HG03159 (cell line): Measurements from ENCODE around the gene CXXC5.
A peak's percentile ranks its signal among the peaks of the same experiment; 100 is the strongest.
"Not testable (repeated sequence)": the region's sequence is repeated elsewhere in the genome, so short reads cannot be mapped to it uniquely, and the experiment has no call there.

ENCODE experiments used
- ATAC-seq: cut with Tn5 transposase; IDR thresholded peaks from one replicate; pipeline ENCODE4 v1.9.1; 2021; ENCODE audit warnings: mild to moderate bottlenecking, moderate library complexity; ENCODE audit not compliant: unreplicated experiment

Gene CXXC5

DNA sequence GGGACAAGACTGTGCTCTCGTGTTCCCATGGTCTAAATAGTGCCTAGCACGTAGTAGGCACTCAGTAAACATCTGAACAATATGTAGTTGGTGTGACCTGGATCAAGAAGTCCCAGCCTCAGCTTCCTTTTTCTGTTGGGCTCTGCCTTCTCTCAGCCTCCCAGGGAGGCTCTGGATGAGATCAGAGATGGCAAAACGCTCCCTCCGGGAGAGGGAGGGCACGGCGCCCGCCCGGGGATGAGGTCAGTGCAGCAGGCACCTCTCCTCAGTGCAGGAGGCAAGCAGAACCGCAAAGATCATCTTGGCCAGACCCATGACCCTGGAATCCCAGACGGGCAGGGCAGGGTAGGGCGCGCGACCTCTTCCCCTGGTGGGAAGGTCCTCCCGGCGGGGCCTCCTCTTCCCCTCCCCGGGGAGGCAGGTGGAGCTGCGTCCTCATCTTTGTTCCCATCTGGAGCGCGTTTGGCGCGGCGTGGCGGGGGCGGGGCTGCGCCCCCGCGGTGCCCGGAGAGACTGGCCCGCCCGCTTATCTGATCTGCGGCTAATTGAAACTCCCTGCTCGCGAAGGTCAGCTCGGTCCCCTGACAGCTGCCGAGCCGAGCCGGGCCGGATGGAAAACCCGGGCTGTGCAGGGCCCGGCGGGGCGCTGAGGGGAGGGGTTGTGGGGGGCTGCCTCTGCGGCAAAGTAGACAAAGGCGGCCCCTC, 60.9 kb downstream of the CXXC5 start:
- no peak for ATAC-seq

DNA sequence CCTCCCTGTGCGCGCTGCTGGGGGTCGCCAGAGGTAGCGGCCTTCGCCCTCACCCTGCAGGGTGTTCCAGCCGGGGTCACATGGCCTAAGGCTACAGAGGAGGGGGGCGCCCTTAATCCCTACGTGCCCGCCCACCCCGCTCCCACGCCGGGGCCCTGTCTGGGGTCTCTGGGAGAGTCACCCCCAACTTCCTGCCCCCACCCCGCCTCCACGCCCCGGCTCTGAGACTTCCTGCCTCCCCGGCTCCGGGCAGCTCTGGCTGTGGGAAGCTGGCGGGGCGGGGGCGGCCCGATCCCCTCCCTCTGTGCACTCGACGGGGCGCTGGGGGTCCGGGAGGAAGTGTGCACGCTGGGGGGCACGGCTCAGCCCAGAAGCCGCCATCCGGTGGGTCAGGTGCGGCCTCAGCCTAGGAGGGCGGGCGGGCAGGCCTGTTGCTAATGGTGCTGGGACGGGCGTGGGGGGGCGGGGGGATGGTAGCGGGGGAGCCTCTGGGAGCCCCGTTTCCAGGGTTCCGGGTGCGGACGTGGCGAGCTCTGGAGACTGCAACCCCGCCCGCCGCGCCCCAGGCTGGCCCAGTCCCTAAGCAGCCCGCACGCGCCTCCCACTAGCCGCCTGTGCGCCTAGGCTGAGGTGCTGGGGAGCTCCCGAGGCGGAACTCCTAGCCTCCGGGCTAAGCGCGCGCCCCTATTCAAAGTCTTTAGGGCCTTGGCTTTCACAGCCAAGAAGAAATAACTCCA, 61.6 kb downstream of the CXXC5 start:
- no peak for ATAC-seq

DNA sequence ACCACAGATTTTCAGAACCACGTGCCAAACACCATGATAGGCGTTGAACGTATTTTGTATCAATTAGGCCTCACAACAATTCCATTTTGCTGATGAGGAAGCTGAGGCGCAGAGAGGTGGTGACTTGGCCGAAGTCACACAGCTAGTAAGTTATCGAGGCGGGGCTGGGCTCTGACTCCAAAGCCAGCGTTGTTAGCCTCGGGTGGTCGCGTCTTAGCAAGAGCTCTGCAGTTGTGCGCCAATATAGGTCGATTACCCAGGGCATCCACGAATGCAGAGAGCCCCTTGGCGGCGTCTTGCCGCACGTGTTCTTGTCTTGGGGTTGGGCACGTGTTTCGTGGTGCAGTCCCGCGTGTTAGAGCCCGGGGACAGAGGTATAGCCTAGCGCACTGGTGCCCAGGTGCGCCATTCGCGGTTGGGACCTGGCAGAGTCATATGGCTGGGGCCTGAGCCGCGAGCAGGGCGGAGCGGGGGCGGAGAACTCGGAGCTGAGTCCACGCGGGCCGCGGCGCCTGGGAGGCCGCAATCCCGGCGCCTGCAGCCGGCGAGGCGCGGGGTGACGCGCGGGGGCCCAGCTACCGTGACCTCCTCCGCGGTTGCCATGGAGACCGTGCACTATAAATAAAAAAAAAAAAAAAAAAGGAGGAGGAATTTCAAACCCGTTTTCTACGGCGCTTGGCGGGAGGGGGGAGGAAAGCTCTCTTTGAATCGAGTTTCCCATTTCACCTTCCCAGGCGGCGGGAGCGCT, 62.3 kb downstream of the CXXC5 start:
- ATAC-seq = peak; percentile 42

DNA sequence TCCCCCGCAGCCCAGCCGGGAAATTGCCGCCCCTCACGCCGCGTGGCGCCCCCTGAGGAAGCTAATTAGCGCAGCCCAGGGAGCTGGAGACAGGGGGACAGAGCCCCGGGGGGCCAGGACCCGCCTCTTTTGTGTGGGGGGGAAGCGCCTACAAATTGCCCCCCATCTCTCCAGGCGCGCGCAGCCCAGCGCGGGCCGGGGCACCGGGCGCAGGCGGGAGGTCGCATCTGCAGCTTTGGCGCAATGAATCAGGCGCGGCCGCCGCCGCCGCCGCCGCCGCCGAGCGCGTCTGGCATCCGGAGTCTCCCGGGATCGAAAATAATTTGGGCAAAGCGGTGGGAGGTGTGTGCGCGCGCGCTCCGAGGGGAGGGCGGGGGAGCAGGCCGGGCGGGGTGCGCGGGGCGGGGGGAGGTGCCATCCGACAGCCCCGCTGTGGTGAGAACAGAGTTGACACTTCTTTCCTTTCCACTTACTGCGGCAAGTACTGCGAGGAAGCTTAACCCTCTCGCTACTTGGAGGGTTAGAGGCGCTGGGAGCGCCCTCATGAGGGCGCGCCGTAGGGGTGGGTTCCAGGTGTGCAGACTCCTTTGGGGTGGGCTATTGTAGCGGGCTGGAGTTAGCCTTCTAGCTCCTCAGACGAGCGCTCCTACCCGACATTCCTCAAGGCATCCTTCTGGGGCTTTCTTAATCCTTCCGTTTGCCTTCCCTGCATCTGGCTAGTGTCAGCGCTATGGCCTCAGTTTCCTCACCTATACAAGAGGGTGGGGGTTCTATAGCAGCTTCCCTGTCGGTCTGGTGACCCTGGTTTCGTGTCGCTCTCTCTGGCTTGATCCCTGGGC, 63.1 kb downstream of the CXXC5 start:
- ATAC-seq = no peak

DNA sequence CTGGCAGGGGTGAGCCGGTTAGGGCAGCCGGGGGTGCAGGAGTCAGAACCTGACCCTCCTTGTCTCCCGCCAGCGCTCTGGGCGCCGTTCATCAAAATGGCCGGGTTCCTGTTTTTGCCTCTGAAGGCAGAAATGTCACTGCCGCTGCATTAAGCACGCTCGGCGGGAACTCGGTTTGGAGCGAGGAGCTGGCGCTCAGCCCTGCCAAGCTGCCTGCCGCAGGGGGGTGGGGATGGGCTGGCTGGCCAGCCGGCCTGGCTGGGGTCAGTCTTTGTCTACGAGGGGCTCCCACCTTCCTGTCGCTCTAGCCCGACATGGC, 63.7 kb downstream of the CXXC5 start:
- ATAC-seq = no peak

DNA sequence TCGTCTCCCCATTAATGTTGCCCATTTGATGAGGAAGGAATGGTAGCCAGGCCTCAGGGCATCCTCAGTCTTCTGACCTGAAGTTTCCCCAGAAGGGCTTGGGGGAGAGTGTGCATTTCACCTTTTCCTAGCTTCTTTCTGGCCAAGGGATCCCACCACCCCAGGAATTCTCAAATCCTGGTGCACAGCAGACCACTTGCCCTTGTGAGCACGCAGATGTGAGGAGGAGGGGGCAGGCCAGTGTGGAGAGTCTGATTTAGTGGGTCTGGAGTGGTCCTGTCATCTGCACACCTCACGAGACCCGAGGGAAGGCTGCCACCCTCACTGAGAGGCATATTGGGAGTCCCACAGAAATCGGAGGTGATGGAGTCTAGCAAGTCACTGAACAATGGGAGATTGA, 64.3 kb downstream of the CXXC5 start:
- ATAC-seq = no peak

DNA sequence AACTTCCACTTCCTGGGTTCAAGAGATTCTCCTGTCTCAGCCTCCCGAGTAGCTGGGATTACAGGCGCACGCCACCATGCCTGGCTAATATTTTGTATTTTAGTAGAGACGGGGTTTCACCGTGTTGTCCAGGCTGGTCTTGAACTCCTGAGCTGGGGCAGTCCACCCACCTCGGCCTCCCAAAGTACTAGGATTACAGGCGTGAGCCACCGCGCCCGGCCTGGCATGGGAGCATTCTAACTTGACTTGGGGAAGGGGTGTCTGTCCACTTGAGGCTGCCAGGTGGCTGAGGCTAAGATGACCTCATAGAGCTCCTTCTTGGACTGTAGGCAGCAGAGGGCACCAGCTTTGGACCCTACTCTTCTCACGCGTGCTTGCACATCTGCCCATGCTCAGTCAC, 65.7 kb downstream of the CXXC5 start:
- ATAC-seq = not testable (repeated sequence)

DNA sequence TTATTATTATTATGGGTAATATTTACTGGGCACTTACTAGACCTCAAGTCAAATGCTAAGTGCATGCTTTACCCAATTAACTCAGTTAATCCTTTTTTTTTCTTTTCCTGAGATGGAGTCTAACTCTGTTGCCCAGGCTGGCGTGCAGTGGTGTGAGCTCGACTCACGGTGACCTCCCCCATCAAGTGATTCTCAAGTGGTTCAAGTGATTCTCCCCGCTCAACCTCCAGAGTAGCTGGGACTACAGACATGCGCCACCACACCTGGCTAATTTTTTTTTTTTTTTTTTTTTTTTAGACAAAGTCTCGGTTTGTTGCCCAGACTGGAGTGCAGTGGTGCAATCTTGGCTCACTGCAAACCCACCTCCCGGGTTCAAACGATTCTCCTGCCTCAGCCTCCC, 69.1 kb downstream of the CXXC5 start:
- no peak for ATAC-seq

DNA sequence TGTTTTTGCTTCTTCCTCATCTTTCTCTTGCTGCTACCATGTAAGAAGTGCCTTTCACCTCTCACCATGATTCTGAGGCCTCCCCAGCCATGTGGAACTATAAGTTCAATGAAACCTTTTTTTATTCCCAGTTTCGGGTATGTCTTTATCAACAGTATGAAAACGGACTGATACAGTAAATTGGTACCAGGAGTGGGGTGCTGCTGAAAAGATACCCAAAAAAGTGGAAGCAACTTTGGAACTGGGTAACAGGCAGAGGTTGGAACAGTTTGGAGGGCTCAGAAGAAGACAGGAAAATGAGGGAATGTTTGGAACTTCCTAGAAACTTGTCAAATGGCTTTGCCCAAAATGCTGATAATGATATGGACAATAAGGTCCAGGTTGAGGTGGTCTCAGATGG, 70.3 kb downstream of the CXXC5 start:
- ATAC-seq = not testable (repeated sequence)

DNA sequence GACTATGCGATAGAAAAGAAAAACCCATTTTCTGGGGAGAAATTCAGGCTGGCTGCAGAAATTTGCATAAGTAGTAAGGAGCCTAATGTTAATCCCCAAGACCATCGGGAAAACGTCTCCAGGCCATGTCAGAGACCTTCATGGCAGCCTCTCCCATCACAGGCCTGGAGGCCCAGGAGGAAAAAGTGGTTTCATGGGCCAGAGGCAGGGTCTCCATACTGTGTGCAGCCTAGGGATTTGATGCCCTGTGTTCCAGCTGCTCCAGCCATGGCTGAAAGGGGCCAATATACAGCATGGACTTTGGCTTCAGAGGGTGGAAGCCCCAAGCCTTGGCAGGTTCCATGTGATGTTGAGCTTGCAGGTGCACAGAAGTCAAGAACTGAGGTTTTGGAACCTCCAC, 71.8 kb downstream of the CXXC5 start:
- ATAC-seq = not testable (repeated sequence)

DNA sequence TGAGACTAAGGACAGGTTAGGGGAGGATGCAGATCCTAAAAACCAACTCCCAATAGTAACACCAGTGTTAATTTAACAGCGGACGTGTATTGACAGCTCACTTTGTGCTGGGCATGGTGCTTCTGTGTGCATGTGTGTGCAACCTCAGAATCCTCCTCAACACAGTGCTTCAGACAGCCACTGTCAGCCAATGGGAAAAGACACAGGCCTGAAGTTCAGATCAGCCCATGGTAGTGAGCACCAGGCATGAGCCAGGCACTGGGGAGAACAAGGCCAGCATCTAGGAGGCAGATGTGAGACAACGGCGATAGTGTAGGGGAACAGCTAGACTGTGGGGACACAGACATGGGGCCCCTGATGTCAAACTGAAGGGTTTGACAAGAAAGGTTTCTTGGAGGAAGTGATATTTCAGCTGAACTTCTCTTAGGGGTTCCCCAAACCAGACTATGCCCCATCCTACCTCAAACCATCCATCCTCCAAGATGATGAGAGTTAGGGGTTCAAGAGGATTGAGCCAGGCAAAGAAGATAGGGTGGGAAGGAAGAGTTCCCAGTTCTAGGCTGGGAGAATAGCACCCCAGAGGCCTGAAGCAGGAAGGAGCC, 75.9 kb downstream of the CXXC5 start:
- no peak for ATAC-seq

DNA sequence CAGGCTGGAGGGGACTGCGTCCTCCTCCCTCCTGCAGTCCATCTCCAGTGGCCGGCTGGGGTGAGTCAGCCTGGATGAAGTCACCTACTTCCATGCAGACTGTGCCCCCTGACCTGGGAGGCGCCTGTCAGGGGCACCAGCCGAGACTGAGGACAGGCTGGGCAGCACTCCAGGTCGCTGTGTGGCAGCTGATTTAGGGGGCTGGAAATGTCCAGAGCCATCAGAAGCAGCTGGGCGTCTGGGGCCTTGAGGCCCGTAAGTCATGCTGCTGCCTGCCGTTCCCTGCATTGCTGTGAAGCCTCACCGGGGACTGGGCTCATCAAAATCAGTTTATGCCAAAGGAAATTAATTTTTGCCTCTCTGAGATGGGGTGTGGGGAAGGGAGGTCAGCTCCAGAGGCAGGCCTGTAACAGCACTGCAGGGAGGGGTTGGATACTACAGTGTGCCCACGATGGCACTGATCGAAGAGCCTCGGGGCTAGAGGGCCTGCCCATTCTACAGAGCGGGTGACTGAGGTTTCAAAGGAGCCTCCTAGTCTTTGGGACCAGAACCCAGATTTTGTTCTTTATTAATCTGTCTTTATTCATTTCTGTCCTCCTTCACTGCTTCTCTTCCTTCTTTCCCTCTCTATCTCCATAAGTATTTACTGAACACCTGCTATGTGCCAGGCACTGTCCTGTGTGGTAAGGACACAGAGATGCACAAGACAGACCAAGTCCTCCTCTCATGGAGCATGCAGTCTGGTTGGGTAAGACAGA, 77.1 kb downstream of the CXXC5 start:
- no peak for ATAC-seq

DNA sequence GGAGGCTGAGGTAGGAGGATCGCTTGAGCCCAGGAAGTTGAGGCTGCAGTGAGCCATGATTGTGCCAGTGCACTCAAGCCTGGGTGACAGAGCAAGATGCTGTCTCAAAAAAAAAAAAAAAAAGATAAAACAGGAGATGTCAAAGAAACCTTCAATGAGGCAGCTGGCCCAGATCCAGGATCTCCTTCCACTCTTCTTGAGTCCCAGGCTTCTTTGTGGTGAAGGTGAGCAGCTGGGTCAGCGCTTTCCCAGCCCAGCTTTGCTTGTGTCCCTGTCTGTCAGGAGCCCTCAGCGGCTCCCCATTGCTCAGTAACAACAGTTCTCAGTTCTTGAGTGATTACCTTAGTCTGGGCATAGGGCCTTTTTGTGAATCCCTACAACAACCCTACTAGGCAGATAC, 78.1 kb downstream of the CXXC5 start:
- no peak for ATAC-seq

DNA sequence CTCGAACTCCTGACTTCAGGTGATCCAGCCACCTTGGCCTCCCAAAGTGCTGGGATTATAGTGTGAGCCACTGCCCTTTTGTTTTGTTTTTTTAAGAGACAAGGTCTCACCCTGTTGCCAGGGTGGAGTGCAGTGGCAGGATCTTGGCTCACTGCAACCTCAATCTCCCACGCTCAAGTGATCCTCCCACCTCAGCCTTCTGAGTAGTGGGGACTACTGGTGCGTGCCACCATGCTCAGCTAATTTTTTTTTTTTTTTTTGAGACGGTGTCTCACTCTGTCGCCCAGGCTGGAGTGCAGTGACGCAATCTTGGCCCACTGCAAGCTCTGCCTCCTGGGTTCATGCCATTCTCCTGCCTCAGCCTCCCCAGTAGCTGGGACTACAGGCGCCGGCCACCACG, 79.5 kb downstream of the CXXC5 start:
- not testable (repeated sequence) for ATAC-seq

DNA sequence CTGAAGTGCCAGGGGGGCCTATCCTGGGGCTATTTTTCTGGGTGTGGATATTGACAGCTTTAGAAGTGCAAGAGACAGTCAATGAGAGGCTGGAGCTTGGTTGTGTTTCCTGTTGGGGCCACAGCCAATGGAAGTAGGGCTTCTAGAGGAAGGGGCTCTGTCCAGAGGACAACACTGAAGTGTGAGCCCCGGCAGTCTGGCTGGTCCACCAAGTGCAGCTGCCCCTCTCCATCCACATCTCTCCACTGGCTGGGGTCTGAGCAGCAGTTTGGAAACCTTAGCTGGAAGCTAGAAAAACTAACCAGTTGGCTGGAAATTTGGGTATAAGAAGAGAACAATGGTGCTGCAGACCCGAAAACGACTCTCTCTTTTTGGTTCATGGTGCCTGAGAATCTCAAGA, 83.1 kb downstream of the CXXC5 start:
- no peak for ATAC-seq

DNA sequence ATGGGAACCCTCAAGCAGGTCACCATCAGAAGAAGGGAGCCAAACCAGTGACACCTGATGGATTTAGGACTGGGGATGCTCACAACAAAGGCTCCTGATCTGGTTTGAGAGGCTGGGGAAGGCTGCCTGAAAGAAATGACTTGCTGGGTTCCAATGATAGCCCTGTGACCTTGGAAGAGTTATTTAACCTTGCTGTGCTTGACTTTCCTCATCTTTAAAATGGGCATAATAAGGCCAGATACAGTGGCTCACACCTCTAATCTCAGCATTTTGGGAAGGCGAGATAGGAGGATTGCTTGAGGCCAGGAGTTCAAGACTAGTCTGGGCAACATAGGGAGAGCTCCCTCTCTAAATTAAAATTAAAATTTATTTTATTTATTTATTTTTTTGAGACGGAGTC, 83.9 kb downstream of the CXXC5 start:
- no peak for ATAC-seq

DNA sequence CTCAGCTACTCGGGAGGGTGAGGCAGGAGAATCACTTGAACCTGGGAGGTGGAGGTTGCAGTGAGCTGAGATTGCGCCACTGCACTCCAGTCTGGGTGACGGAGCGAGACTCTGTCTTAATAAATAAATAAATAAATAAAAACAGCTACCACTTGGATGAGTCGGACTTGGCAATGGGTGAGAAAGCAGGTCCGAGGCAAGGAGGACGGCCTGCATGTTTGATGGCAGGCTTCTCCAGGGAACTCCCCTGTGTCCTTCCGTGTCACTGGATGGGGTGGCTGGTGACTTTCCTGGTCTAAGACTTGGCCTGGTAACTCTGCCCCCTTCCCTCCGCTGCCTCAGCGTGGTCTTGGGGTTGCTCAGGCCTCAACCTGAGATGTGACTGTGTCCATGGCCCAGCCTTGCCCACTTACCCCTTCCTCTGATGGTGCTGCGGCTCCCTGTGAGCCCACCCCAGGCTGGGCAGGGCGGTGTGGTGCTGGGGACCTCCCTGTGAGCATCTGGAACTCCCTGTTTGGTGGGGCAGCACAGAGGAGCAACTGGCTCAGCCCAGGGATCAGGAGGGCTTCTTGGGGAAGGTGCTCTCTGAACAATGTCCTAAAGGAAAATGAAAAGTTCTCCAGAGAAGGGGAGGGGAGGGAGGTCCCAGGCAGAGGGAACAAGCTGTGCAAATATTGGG, 85.0 kb downstream of the CXXC5 start:
- ATAC-seq = no peak
